GM13977 (cell line): ENCODE results near the gene HCRTR2.
A peak's percentile ranks its signal among the peaks of the same experiment; 100 is the strongest.

Experiments used
- DNase-seq: peaks from one replicate; pipeline ENCODE4 v3.0.0; 2012; ENCODE audit warnings: low spot score
- CTCF ChIP-seq: IDR thresholded peaks from 2 replicates; pipeline ENCODE4 v1.5.1; 2012; ENCODE audit warnings: mild to moderate bottlenecking, control low read depth; ENCODE audit not compliant: insufficient read depth; ENCODE audit errors: extremely low read depth, missing control alignments
- in situ Hi-C: fragments of 300-500 bp; cut with MboI; formaldehyde crosslinking; loops from one replicate; pipeline ENCODE4 v1.12.0; 2022; ENCODE audit warnings: low sequenced_read_pairs, low pct_unique_long_range_greater_than_20kb, mixed read lengths, inconsistent platforms; ENCODE audit not compliant: unreplicated experiment

The HCRTR2 gene

GRCh38 chr6:55260181-55260580, 85.9 kb downstream of the HCRTR2 start:
- no peak for DNase-seq
- no peak for TF ChIP-seq CTCF
- in situ Hi-C loops = no loop called here

GRCh38 chr6:55265409-55266114, 91.2 kb downstream of the HCRTR2 start:
- in situ Hi-C loops = no loop called here
- DNase-seq = no peak
- TF ChIP-seq CTCF = no peak

- TF ChIP-seq CTCF = no peak
- in situ Hi-C loops = no loop called here
- DNase-seq = no peak
Measured at GRCh38 chr6:55266896-55267295, 92.6 kb downstream of the HCRTR2 start.

- in situ Hi-C loops = no loop called here
- TF ChIP-seq CTCF = peak; percentile 66
- DNase-seq = peak; percentile 22
Measured at GRCh38 chr6:55276745-55277530, 102.6 kb downstream of the HCRTR2 start.

GRCh38 chr6:55277646-55278045, 103.3 kb downstream of the HCRTR2 start:
- no peak for TF ChIP-seq CTCF
- in situ Hi-C loops = no loop called here
- no peak for DNase-seq

GRCh38 chr6:55281215-55281614, 106.9 kb downstream of the HCRTR2 start:
- no peak for TF ChIP-seq CTCF
- in situ Hi-C loops = no loop called here
- DNase-seq = no peak
